NCI-H2081 (cell line): ENCODE results near the gene PRKCZ.

Experiments used
- DNase-seq, 2 experiments: peaks; one replicate each; lab custom pipeline; 2025; lab: John Stamatoyannopoulos, UW

PRKCZ gene

GRCh38 chr1:2179283-2180013 lies 129.2 kb downstream of the PRKCZ start:
- DNase-seq = peak; percentile 39 to 41

- DNase-seq = no peak
These were observed 130.4 kb downstream of the PRKCZ start for GRCh38 chr1:2180297-2181245.

GRCh38 chr1:2181271-2181670 lies 131.1 kb downstream of the PRKCZ start:
- no peak for DNase-seq

- no peak for DNase-seq
These were observed 131.5 kb downstream of the PRKCZ start for GRCh38 chr1:2181752-2182151.

GRCh38 chr1:2182376-2182775 lies 132.2 kb downstream of the PRKCZ start:
- no peak for DNase-seq

- DNase-seq = no peak
These were observed 133.7 kb downstream of the PRKCZ start for GRCh38 chr1:2183937-2184334.

GRCh38 chr1:2184531-2184930 lies 134.3 kb downstream of the PRKCZ start:
- DNase-seq = no peak

GRCh38 chr1:2184934-2185333 lies 134.7 kb downstream of the PRKCZ start:
- no peak for DNase-seq

GRCh38 chr1:2185880-2186855 lies 136.0 kb downstream of the PRKCZ start:
- DNase-seq = no peak

GRCh38 chr1:2186901-2187300 lies 136.7 kb downstream of the PRKCZ start:
- no peak for DNase-seq

GRCh38 chr1:2187619-2188018 lies 137.4 kb downstream of the PRKCZ start:
- DNase-seq = no peak

GRCh38 chr1:2188336-2188735 lies 138.1 kb downstream of the PRKCZ start:
- no peak for DNase-seq

- peak; percentile 93 to 95 for DNase-seq
These were observed 139.5 kb downstream of the PRKCZ start for GRCh38 chr1:2189459-2190425.

- no peak for DNase-seq
These were observed 140.3 kb downstream of the PRKCZ start for GRCh38 chr1:2190491-2190976.

GRCh38 chr1:2192031-2192995 lies 142.1 kb downstream of the PRKCZ start:
- DNase-seq = no peak

GRCh38 chr1:2193514-2194281 lies 143.5 kb downstream of the PRKCZ start:
- DNase-seq = peak; percentile 8 to 11

GRCh38 chr1:2194319-2194897 lies 144.2 kb downstream of the PRKCZ start, which contains the start of gene FAAP20:
TSS of gene FAAP20 (minus strand) at chr1:2194772. CDS start at chr1:2194749, 23 bp downstream.
- peak; percentile 50 to 75 for DNase-seq
